Glomerular endothelial cell (primary cell): Measurements from ENCODE around the gene DIPK1B. TPM values are rescaled to one million over a fixed set of nuclear protein-coding genes. Genes with fewer than 3 reads are reported as not detected.
"Not testable (repeated sequence)": the region's sequence is repeated elsewhere in the genome, so short reads cannot be mapped to it uniquely, and the experiment has no call there.

Source experiments
- DNase-seq: peaks from one replicate; pipeline ENCODE4 v3.0.0-alpha.2; 2011; ENCODE audit warnings: low read depth, low spot score; ENCODE audit errors: extremely low read depth
- total RNA-seq: library from RNA; depleted of rRNA; stranded (reverse); fragments of >200 nt; gene quantifications from 2 replicates; pipeline ENCODE4 v1.2.3, GENCODE V29; 2015

Gene DIPK1B
- total RNA-seq, 1 donor from 2014 or later, result 247 TPM

GRCh38 chr9:136762915-136763648, 50.7 kb downstream of the DIPK1B start:
- no peak for DNase-seq

- DNase-seq, result no peak
These were observed 51.3 kb downstream of the DIPK1B start for GRCh38 chr9:136763649-136764035.

DNA sequence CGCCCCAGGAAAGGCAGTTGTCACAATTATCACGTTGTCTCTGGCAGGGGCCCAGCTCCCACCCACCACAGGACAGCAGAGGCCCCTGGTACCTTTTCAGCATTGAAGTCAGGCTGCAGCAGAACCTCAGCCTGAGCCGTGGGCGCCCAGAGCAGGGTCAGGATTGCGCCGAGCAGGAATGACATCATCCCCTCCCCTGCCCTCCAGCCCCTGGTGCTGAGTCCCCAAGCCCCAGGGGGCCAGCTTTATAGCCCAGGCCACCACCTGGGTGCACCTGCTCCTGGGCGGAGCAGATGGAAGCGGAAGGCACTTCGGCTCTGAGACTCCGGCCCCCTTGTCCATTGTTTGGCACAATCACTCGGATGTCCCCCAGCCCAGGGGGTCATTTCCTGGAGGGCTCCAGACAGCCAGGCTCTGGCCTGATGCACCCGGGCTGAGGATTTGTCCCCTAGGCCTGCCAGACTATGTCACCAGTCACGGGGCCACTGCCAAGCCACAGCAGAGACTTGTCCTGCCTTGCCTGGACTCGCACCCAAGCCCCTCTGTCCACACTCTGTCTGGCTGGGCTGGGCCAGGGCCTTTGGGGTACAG, 52.0 kb downstream of the DIPK1B start, which contains the start of gene LCN15:
Gene LCN15, minus strand, starts transcription at position 218 of the 591 bp plus-strand sequence. Its CDS starts 30 bp downstream, at position 188.
- DNase-seq, result no peak

- no peak for DNase-seq
These were observed 52.7 kb downstream of the DIPK1B start for GRCh38 chr9:136765041-136765440.

- not testable (repeated sequence) for DNase-seq
These were observed 53.5 kb downstream of the DIPK1B start for GRCh38 chr9:136765745-136766409.

- DNase-seq, result not testable (repeated sequence)
These were observed 54.2 kb downstream of the DIPK1B start for GRCh38 chr9:136766410-136767120.

- no peak for DNase-seq
These were observed 57.4 kb downstream of the DIPK1B start for GRCh38 chr9:136769710-136770191.

DNA sequence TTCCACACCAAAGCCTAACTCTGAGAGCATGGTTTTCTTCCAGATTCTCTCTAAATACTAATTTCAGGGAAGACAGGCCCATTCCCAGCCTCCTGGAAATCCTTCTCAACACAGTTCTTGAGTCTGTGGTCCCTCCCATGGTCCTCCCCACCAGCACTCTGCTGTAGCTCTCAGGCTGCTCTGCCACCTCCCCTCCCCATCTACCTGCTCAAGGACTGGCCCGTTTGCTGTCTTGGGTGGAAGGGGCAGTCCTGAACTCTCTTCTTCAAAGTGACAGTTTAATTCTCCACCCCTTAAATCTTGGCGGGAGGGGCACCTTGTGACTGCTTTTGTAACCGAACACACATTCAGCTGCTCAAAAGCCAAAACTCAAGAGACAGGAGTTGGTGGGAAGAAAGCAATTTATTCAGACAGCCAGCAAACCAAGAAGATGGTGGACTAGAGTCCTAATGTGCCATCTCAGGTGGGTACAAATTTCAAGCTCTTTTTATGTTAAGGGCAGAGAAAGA, 59.6 kb downstream of the DIPK1B start:
- DNase-seq, result no peak

GRCh38 chr9:136773386-136774044, 61.1 kb downstream of the DIPK1B start:
- DNase-seq, result no peak

Other genes with a start within 250 kb of the DIPK1B start
- gene SEC16A, start 229.5 kb upstream of the DIPK1B start, total RNA-seq, result 71.7 and 117 TPM in 2 replicates
- 114 and 284 TPM in 2 replicates for gene NOTCH1, start 166.5 kb upstream of the DIPK1B start, total RNA-seq
- 712 and 917 TPM in 2 replicates for gene EGFL7, start 49.7 kb upstream of the DIPK1B start, total RNA-seq
- 43.2 and 50.2 TPM in 2 replicates for gene AGPAT2, start 25.1 kb upstream of the DIPK1B start, total RNA-seq
- not detected in 2 replicates for gene LCN10, start 30.4 kb downstream of the DIPK1B start, total RNA-seq
- gene LCN6, start 36.0 kb downstream of the DIPK1B start, total RNA-seq, result not detected in 2 replicates
- not detected in 2 replicates for gene LCN8, start 45.7 kb downstream of the DIPK1B start, total RNA-seq
- gene LCN15, start 51.9 kb downstream of the DIPK1B start, total RNA-seq, result 0.29 TPM in 1 of 2 replicates, not detected in the other
- 69.7 and 113 TPM in 2 replicates for gene TMEM141, start 78.8 kb downstream of the DIPK1B start, total RNA-seq
- 0.41 and 0.48 TPM in 2 replicates for gene CCDC183, start 83.8 kb downstream of the DIPK1B start, total RNA-seq
- 90.2 and 99.9 TPM in 2 replicates for gene RABL6, start 95.4 kb downstream of the DIPK1B start, total RNA-seq
- 0.48 and 1.6 TPM in 2 replicates for gene AJM1, start 129.9 kb downstream of the DIPK1B start, total RNA-seq
- gene PHPT1, start 136.8 kb downstream of the DIPK1B start, total RNA-seq, result 153 and 179 TPM in 2 replicates
- gene MAMDC4, start 139.8 kb downstream of the DIPK1B start, total RNA-seq, result 1.4 and 3.4 TPM in 2 replicates
- gene EDF1, start 153.7 kb downstream of the DIPK1B start, total RNA-seq, result 496 and 520 TPM in 2 replicates
- gene TRAF2, start 173.9 kb downstream of the DIPK1B start, total RNA-seq, result 12.2 and 21.9 TPM in 2 replicates
- 187 and 188 TPM in 2 replicates for gene FBXW5, start 232.2 kb downstream of the DIPK1B start, total RNA-seq
- not detected in 2 replicates for gene C8G, start 232.7 kb downstream of the DIPK1B start, total RNA-seq
- not detected in 2 replicates for gene LCN12, start 239.7 kb downstream of the DIPK1B start, total RNA-seq